HepG2 (cell line): ENCODE results near the gene GPRIN2. TPM values are rescaled to one million over a fixed set of nuclear protein-coding genes. Genes with fewer than 3 reads are reported as not detected.

Experiments used
- ATAC-seq: fragments of 200-7000 bp; cut with Tn5 transposase; 3 replicates; pipeline ENCODE4 v1.9.1; 2020; ENCODE audit warnings: mild to moderate bottlenecking, moderate library complexity
- BruUV-seq: library from RNA; stranded (reverse); fragments of 400-500 nt; replicated peaks from 2 replicates; lab custom pipeline; 2021; lab: Mats Ljungman, UMichigan
- CTCF ChIA-PET: fragments of 300-600 bp; formaldehyde crosslinking; extraction: SDS; loops from one replicate; lab custom pipeline; 2021; ENCODE audit warnings: low total read pairs, inconsistent platforms, low intra/inter-chr PET ratio; lab: Yijun Ruan, JAX
- POLR2A ChIA-PET: fragments of 350-600 bp; sonication (Branson Sonifier 250); formaldehyde crosslinking; loops from one replicate; lab custom pipeline; 2020; ENCODE audit warnings: antibody characterized with exemption, inconsistent platforms; lab: Yijun Ruan, JAX
- DNase-seq: peaks from one replicate; pipeline ENCODE4 v3.0.0-alpha.2; 2015; ENCODE audit warnings: low spot score
- FAIRE-seq: peaks from 3 replicates; lab custom pipeline; 2011; peaks lifted over from hg19 to GRCh38; lab: Jason Lieb, UNC
- H2AFZ ChIP-seq: one replicate; pipeline ENCODE4 v1.6.1; 2011; ENCODE audit warnings: low read length, inconsistent platforms
- H3K27ac ChIP-seq: fragments of 300-600 bp; 3 replicates; pipeline ENCODE4 v1.8.0; 2011; ENCODE audit warnings: mixed run types, mild to moderate bottlenecking, mixed read lengths, low read length, inconsistent platforms; ENCODE audit not compliant: insufficient read depth; ENCODE audit errors: extremely low read length
- H3K27me3 ChIP-seq, 2 experiments: fragments of 200-600 bp in 1 of 2; 2 replicates in 1 of 2; 3 replicates in 1 of 2; pipeline versions ENCODE4 v1.6.0 to v1.8.0; 2011; ENCODE audit warnings: low read length in 2 of 2, mild to moderate bottlenecking in 2 of 2, moderate library complexity in 2 of 2, inconsistent platforms in 1 of 2; ENCODE audit not compliant: insufficient read depth in 2 of 2, control insufficient read depth in 1 of 2
- H3K36me3 ChIP-seq, 2 experiments: fragments of 200-600 bp in 1 of 2; replicated peaks in 1 of 2; 2 replicates in 1 of 2; 3 replicates in 1 of 2; pipeline versions ENCODE4 v1.5.1 to v1.8.0; 2011; ENCODE audit warnings: low read length in 2 of 2, inconsistent platforms in 1 of 2; ENCODE audit not compliant: insufficient read depth in 2 of 2, control insufficient read depth in 1 of 2
- H3K4me1 ChIP-seq: 2 replicates; pipeline ENCODE4 v1.5.1; 2012; ENCODE audit warnings: low read length, inconsistent platforms; ENCODE audit not compliant: insufficient read depth
- H3K4me2 ChIP-seq: 2 replicates; pipeline ENCODE4 v1.6.0; 2011; ENCODE audit warnings: low read depth, low read length, inconsistent platforms
- H3K4me3 ChIP-seq, 3 experiments: fragments of 200-600 bp in 1 of 3; sonication (generic), shearing (Covaris generic) in 1 of 3; replicated peaks in 1 of 3; 2 replicates each; pipeline ENCODE4 v1.5.1; 2011 to 2016; ENCODE audit warnings: low read length in 3 of 3, inconsistent platforms in 2 of 3, low read depth in 2 of 3, mild to moderate bottlenecking in 2 of 3, control low read depth in 1 of 3, mixed read lengths in 1 of 3; ENCODE audit not compliant: insufficient read depth in 1 of 3
- H3K79me2 ChIP-seq: one replicate; pipeline ENCODE4 v1.6.1; 2011; ENCODE audit warnings: low read length, inconsistent platforms; ENCODE audit not compliant: insufficient read depth
- H3K9ac ChIP-seq: 2 replicates; pipeline ENCODE4 v1.6.0; 2011; ENCODE audit warnings: mild to moderate bottlenecking, low read depth, low read length, inconsistent platforms; ENCODE audit not compliant: insufficient read depth
- H3K9me3 ChIP-seq: 2 replicates; pipeline ENCODE4 v1.5.1; 2012; ENCODE audit warnings: mild to moderate bottlenecking, low read length
- H4K20me1 ChIP-seq: 2 replicates; pipeline ENCODE4 v1.6.0; 2011; ENCODE audit warnings: inconsistent platforms, mild to moderate bottlenecking, low read length, moderate library complexity; ENCODE audit not compliant: insufficient read depth
- AGO1 ChIP-seq: fragments of 200-400 bp; formaldehyde crosslinking; IDR thresholded peaks from 2 replicates; pipeline ENCODE4 v1.6.1; 2017; ENCODE audit warnings: mild to moderate bottlenecking, low read depth, low read length, moderate library complexity; ENCODE audit not compliant: poor library complexity, severe bottlenecking
- HCFC1 ChIP-seq: fragments of 150-350 bp; IDR thresholded peaks from 2 replicates; pipeline ENCODE4 v1.6.1; 2014; ENCODE audit warnings: low read depth, low read length
- HOXA7 ChIP-seq: sonication (generic); formaldehyde crosslinking; IDR thresholded peaks from 2 replicates; pipeline ENCODE4 v1.8.1; 2022; ENCODE audit warnings: mild to moderate bottlenecking, missing genetic modification reagents, moderate library complexity
- MIER3 ChIP-seq: IDR thresholded peaks from 2 replicates; pipeline ENCODE4 v1.6.1; 2016; ENCODE audit warnings: missing compliant biosample characterization, borderline replicate concordance
- MTF1 ChIP-seq: sonication (generic); formaldehyde crosslinking; IDR thresholded peaks from 2 replicates; pipeline ENCODE4 v1.5.0; 2020; ENCODE audit warnings: missing genetic modification reagents
- PAX8 ChIP-seq: sonication (generic); formaldehyde crosslinking; IDR thresholded peaks from 2 replicates; pipeline ENCODE4 v1.8.0; 2022; ENCODE audit warnings: mild to moderate bottlenecking, missing genetic modification reagents, borderline replicate concordance
- U2AF2 ChIP-seq: fragments of 200-400 bp; formaldehyde crosslinking; IDR thresholded peaks from 2 replicates; pipeline ENCODE4 v1.6.1; 2017; ENCODE audit warnings: low read depth, mild to moderate bottlenecking, low read length
- ZNF589 ChIP-seq: sonication (generic); formaldehyde crosslinking; conservative IDR thresholded peaks from 2 replicates; pipeline ENCODE4 v1.8.0; 2022; ENCODE audit warnings: mild to moderate bottlenecking, moderate library complexity, missing genetic modification reagents
- ZNF790 ChIP-seq: sonication (generic); formaldehyde crosslinking; IDR thresholded peaks from 2 replicates; pipeline ENCODE4 v1.8.0; 2022; ENCODE audit warnings: missing genetic modification reagents, mild to moderate bottlenecking, borderline replicate concordance
- ZNF792 ChIP-seq: IDR thresholded peaks from 2 replicates; pipeline ENCODE4 v1.6.1; 2016
- WGBS: methylation state at CpG from one replicate; pipeline ENCODE4 v1.1.6; 2017; ENCODE audit warnings: low lambda C conversion rate; 5-methylcytosine and 5-hydroxymethylcytosine counted together
- in situ Hi-C: cut with HindIII; loops from 2 replicates; pipeline ENCODE4 v1.10.0; 2017; ENCODE audit warnings: low pct_unique_long_range_greater_than_20kb; ENCODE audit not compliant: extremely low pct_ligation_motif_present
- intact Hi-C: fragments of 100-400 bp; cut with micrococcal nuclease; formaldehyde crosslinking; loops from one replicate; pipeline ENCODE4 v1.10.0; 2022; ENCODE audit not compliant: unreplicated experiment
- polyA plus RNA-seq, 8 experiments: library from polyadenylated mRNA; depleted of rRNA in 3 of 8; stranded (reverse) in 7 of 8; unstranded in 1 of 8; fragments of >200 nt; fragmentation: Illumina TruSeq in 4 of 8; extraction: Trizol in 4 of 8; gene quantifications; 2 replicates each; pipeline versions ENCODE4 v1.2.1 to v1.2.3, GENCODE V29; 2011 to 2016; ENCODE audit warnings: low read depth in 4 of 8, missing spikeins in 1 of 8, mixed read lengths in 1 of 8; ENCODE audit not compliant: insufficient read depth in 1 of 8
- total RNA-seq, 5 experiments: library from RNA; depleted of rRNA; stranded (reverse); fragments of >200 nt; fragmentation: Illumina TruSeq; extraction: Trizol; gene quantifications; 2 replicates each; pipeline ENCODE4 v1.2.3, GENCODE V29; 2016; ENCODE audit warnings: low read depth in 1 of 5
- TF ChIP-seq, protein P1 (sequence below): sonication (generic); formaldehyde crosslinking; IDR thresholded peaks from 2 replicates; pipeline ENCODE4 v1.4.0; 2020; ENCODE audit warnings: missing genetic modification reagents
- TF ChIP-seq, protein P2 (sequence below): sonication (generic); formaldehyde crosslinking; IDR thresholded peaks from 2 replicates; pipeline ENCODE4 v1.5.0; 2020; ENCODE audit warnings: mild to moderate bottlenecking, missing genetic modification reagents, borderline replicate concordance
- TF ChIP-seq, protein P3 (sequence below): sonication (generic); formaldehyde crosslinking; IDR thresholded peaks from 2 replicates; pipeline ENCODE4 v1.8.0; 2022; ENCODE audit warnings: missing genetic modification reagents, mild to moderate bottlenecking, moderate library complexity, borderline replicate concordance
- TF ChIP-seq, protein P4 (sequence below): sonication (generic); formaldehyde crosslinking; IDR thresholded peaks from 2 replicates; pipeline ENCODE4 v1.4.0; 2020; ENCODE audit warnings: missing genetic modification reagents

The GPRIN2 gene
- total and polyA plus RNA-seq, 2 of the 13 experiments (the other 11 are each of a cell fraction or from before 2014, with no cell fraction given) = not detected

DNA sequence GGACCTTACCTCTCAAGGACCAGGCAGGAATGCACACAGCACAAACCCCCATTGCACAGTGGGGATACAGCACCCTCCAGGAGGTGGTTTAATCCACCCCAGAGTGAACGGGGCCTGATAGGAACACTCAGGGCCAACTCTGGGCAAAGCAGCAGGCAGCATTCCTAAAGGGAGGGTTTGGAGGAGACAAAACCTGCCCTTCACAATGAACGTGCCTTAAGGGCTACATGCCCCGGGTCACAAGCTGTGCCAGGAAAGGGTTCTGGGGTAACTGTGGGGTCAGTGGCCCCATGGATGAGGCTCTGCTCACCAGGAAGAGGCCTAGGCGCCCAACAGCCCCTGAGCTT lies 1.1 kb downstream of the GPRIN2 start:
- no peak for ATAC-seq
- DNase-seq = no peak
- TF ChIP-seq MTF1 (no peak), HCFC1 (no peak), ZNF589 (CRISPR knock-in tag) (no peak), ZNF792 (CRISPR knock-in tag) (no peak), AGO1 (no peak), U2AF2 (no peak), ZNF790 (CRISPR knock-in tag) (no peak), HOXA7 (CRISPR knock-in tag) (no peak), MIER3 (no peak), PAX8 (CRISPR knock-in tag) (no peak)
- TF ChIP-seq, protein P1, sequence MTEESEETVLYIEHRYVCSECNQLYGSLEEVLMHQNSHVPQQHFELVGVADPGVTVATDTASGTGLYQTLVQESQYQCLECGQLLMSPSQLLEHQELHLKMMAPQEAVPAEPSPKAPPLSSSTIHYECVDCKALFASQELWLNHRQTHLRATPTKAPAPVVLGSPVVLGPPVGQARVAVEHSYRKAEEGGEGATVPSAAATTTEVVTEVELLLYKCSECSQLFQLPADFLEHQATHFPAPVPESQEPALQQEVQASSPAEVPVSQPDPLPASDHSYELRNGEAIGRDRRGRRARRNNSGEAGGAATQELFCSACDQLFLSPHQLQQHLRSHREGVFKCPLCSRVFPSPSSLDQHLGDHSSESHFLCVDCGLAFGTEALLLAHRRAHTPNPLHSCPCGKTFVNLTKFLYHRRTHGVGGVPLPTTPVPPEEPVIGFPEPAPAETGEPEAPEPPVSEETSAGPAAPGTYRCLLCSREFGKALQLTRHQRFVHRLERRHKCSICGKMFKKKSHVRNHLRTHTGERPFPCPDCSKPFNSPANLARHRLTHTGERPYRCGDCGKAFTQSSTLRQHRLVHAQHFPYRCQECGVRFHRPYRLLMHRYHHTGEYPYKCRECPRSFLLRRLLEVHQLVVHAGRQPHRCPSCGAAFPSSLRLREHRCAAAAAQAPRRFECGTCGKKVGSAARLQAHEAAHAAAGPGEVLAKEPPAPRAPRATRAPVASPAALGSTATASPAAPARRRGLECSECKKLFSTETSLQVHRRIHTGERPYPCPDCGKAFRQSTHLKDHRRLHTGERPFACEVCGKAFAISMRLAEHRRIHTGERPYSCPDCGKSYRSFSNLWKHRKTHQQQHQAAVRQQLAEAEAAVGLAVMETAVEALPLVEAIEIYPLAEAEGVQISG (CRISPR knock-in tag) = no peak
- TF ChIP-seq, protein P2, sequence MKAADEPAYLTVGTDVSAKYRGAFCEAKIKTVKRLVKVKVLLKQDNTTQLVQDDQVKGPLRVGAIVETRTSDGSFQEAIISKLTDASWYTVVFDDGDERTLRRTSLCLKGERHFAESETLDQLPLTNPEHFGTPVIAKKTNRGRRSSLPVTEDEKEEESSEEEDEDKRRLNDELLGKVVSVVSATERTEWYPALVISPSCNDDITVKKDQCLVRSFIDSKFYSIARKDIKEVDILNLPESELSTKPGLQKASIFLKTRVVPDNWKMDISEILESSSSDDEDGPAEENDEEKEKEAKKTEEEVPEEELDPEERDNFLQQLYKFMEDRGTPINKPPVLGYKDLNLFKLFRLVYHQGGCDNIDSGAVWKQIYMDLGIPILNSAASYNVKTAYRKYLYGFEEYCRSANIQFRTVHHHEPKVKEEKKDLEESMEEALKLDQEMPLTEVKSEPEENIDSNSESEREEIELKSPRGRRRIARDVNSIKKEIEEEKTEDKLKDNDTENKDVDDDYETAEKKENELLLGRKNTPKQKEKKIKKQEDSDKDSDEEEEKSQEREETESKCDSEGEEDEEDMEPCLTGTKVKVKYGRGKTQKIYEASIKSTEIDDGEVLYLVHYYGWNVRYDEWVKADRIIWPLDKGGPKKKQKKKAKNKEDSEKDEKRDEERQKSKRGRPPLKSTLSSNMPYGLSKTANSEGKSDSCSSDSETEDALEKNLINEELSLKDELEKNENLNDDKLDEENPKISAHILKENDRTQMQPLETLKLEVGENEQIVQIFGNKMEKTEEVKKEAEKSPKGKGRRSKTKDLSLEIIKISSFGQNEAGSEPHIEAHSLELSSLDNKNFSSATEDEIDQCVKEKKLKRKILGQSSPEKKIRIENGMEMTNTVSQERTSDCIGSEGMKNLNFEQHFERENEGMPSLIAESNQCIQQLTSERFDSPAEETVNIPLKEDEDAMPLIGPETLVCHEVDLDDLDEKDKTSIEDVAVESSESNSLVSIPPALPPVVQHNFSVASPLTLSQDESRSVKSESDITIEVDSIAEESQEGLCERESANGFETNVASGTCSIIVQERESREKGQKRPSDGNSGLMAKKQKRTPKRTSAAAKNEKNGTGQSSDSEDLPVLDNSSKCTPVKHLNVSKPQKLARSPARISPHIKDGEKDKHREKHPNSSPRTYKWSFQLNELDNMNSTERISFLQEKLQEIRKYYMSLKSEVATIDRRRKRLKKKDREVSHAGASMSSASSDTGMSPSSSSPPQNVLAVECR (CRISPR knock-in tag) = no peak
- TF ChIP-seq, protein P3, sequence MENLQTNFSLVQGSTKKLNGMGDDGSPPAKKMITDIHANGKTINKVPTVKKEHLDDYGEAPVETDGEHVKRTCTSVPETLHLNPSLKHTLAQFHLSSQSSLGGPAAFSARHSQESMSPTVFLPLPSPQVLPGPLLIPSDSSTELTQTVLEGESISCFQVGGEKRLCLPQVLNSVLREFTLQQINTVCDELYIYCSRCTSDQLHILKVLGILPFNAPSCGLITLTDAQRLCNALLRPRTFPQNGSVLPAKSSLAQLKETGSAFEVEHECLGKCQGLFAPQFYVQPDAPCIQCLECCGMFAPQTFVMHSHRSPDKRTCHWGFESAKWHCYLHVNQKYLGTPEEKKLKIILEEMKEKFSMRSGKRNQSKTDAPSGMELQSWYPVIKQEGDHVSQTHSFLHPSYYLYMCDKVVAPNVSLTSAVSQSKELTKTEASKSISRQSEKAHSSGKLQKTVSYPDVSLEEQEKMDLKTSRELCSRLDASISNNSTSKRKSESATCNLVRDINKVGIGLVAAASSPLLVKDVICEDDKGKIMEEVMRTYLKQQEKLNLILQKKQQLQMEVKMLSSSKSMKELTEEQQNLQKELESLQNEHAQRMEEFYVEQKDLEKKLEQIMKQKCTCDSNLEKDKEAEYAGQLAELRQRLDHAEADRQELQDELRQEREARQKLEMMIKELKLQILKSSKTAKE = no peak
- TF ChIP-seq, protein P4, sequence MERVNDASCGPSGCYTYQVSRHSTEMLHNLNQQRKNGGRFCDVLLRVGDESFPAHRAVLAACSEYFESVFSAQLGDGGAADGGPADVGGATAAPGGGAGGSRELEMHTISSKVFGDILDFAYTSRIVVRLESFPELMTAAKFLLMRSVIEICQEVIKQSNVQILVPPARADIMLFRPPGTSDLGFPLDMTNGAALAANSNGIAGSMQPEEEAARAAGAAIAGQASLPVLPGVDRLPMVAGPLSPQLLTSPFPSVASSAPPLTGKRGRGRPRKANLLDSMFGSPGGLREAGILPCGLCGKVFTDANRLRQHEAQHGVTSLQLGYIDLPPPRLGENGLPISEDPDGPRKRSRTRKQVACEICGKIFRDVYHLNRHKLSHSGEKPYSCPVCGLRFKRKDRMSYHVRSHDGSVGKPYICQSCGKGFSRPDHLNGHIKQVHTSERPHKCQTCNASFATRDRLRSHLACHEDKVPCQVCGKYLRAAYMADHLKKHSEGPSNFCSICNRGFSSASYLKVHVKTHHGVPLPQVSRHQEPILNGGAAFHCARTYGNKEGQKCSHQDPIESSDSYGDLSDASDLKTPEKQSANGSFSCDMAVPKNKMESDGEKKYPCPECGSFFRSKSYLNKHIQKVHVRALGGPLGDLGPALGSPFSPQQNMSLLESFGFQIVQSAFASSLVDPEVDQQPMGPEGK (CRISPR knock-in tag) = no peak
- TF ChIP-seq, all 625 proteins: peak for 0
- no peaks in the 10 kb centered on the region; the same call in 1 of the 2 replicates for H4K20me1 ChIP-seq
- BruUV-seq = no TSS peak
- in situ Hi-C loops = no loop called here
- no peaks in the 10 kb centered on the region for H3K9me3 ChIP-seq
- ChIA-PET POLR2A (no interaction called here), CTCF (no interaction called here)
- no peak overlapping the region for H2AFZ ChIP-seq
- intact Hi-C loops = no loop called here
- no peaks in the 10 kb centered on the region for H3K79me2 ChIP-seq
- peaks cover 14% of the 10 kb centered on the region for H3K4me1 ChIP-seq
- WGBS = 29% methylated on average over 3 of the region's 4 CpGs
- peaks cover 11 to 66% of the 10 kb centered on the region in 2 experiments; a peak in 4 of 5 replicates for H3K27me3 ChIP-seq
- no peaks in the 10 kb centered on the region for H3K36me3 ChIP-seq
- H3K27ac ChIP-seq = no peak overlapping the region
- no peak overlapping the region for H3K4me2 ChIP-seq
- FAIRE-seq = no peak
- no peak overlapping the region for H3K4me3 ChIP-seq
- H3K9ac ChIP-seq = no peak overlapping the region
